Choroid plexus epithelial cell (primary cell): ENCODE results near the gene MIER2.
"Not testable (repeated sequence)": the region's sequence is repeated elsewhere in the genome, so short reads cannot be mapped to it uniquely, and the experiment has no call there.

Source experiments
- DNase-seq: peaks from one replicate; pipeline ENCODE4 v3.0.0-alpha.2; 2010; ENCODE audit warnings: low read depth
- H3K4me3 ChIP-seq: 2 replicates; pipeline ENCODE4 v1.5.1; 2011; ENCODE audit warnings: low read depth, mild to moderate bottlenecking, control low read depth, low read length, moderate library complexity
- CTCF ChIP-seq: conservative IDR thresholded peaks from 2 replicates; pipeline ENCODE4 v1.5.1; 2011; ENCODE audit warnings: low read depth, mild to moderate bottlenecking, control low read depth, inconsistent platforms, low read length, moderate library complexity

MIER2 gene, protein sequence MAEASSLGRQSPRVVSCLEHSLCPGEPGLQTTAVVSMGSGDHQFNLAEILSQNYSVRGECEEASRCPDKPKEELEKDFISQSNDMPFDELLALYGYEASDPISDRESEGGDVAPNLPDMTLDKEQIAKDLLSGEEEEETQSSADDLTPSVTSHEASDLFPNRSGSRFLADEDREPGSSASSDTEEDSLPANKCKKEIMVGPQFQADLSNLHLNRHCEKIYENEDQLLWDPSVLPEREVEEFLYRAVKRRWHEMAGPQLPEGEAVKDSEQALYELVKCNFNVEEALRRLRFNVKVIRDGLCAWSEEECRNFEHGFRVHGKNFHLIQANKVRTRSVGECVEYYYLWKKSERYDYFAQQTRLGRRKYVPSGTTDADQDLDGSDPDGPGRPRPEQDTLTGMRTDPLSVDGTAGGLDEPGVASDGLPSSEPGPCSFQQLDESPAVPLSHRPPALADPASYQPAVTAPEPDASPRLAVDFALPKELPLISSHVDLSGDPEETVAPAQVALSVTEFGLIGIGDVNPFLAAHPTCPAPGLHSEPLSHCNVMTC

DNA sequence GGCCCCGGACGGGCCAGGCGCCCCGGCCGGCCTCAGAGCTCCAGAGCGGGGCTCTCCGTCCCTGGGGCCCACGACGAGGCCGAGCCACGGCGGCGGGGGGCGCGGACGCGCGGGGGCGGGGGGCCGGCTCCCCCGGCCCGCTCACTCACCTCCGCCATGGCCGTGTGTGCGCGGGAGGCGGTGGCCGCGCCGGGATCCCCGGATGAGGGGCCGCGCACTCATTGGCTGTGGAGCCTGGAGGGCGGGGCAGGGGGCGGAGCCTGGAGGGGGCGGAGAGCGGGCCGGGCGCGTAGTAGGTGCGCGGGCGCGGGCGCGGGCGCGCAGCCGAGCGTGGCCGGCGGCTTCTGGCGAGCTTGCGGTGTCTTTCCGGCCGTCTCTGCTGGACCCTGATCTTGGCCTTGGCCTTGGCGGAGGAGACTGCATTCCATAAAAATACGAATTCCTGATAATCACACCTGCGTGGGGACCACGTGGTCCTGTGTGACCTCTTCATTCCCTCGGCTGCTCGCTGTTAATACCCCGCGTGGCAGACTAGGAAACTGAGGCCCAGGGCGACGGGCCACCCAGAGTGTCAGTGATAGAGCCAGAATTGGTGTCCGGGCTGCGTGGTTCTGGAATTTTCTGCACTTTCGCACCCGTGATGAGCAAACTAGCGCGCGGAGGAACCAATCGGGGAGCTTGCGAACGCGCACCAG, at the start of gene MIER2:
Gene MIER2 (minus strand): TSS at position 172 of the 695 bp plus-strand sequence. CDS start 14 bp downstream, at position 158.
- TF ChIP-seq CTCF = no peak
- peak; percentile 78 for DNase-seq
- peak within 1 kb of the TSS; percentile 58 for H3K4me3 ChIP-seq

DNA sequence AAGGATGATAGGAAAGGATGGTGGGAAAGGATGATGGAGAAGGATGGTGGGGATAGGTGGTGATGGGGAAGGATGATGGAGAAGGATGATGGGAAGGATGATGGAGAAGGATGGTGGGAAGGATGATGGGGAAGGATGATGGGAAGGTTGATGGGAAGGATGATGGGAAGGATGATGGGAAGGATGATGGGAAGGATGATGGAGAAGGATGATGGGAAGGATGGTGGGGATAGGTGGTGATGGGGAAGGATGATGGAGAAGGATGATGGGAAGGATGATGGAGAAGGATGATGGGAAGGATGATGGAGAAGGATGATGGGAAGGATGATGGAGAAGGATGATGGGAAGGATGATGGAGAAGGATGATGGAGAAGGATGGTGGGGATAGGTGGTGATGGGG, 49.0 kb upstream of the MIER2 start:
- not testable (repeated sequence) for H3K4me3 ChIP-seq, DNase-seq

GRCh38 chr19:392375-392970, 47.9 kb upstream of the MIER2 start:
- no peak for TF ChIP-seq CTCF
- DNase-seq = no peak
- H3K4me3 ChIP-seq = no peak overlapping the region

- DNase-seq = no peak
- no peak overlapping the region for H3K4me3 ChIP-seq
- no peak for TF ChIP-seq CTCF
Observed at GRCh38 chr19:391726-392374, 47.3 kb upstream of the MIER2 start.

DNA sequence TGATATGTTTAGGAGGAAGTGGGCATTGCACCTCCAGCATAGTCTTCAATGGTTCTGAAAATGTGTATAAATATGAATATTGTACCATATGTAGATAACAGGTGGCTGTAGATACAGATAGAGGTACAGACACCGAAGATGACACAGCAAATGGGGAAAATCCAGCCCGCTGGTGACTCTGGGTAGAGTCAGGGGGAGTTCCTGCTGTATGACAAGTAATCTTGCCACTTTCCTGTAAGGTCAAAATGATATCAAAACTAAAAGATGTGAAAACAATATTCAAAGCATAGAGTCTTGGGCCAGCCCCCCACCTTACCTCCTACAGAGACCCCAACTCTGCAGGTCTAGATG, 46.6 kb upstream of the MIER2 start:
- no peak overlapping the region for H3K4me3 ChIP-seq
- no peak for TF ChIP-seq CTCF

GRCh38 chr19:390386-391206, 46.0 kb upstream of the MIER2 start:
- no peak overlapping the region for H3K4me3 ChIP-seq
- TF ChIP-seq CTCF = no peak
- no peak for DNase-seq

More for the DNA sequence above, 46.6 kb upstream of the MIER2 start:
- DNase-seq = no peak
